ENCODE measurements around the gene ASIC3.

The ASIC3 gene

GRCh38 chr7:151057989-151058780, 9.9 kb downstream of the ASIC3 start:
- peak; percentile 95 for DNase-seq

- DNase-seq: no peak
Observed at GRCh38 chr7:151058781-151059366, 10.5 kb downstream of the ASIC3 start.

- DNase-seq: peak; percentile 70
Observed at GRCh38 chr7:151059367-151060112, 11.2 kb downstream of the ASIC3 start, which contains the start of gene SLC4A2. SLC4A2 (plus strand) TSS chr7:151059589; CDS start chr7:151061988, 2,399 bp downstream.

- no peak for DNase-seq
Observed at GRCh38 chr7:151060113-151060415, 11.7 kb downstream of the ASIC3 start.

GRCh38 chr7:151060416-151061212, 12.3 kb downstream of the ASIC3 start:
- DNase-seq: no peak

GRCh38 chr7:151061213-151062110, 13.1 kb downstream of the ASIC3 start:
- no peak for DNase-seq

- DNase-seq: no peak
Observed at GRCh38 chr7:151062111-151062398, 13.7 kb downstream of the ASIC3 start.

- no peak for DNase-seq
Observed at GRCh38 chr7:151062399-151063211, 14.3 kb downstream of the ASIC3 start.

- DNase-seq: no peak
Observed at GRCh38 chr7:151063212-151063561, 14.9 kb downstream of the ASIC3 start.

GRCh38 chr7:151064454-151064853, 16.1 kb downstream of the ASIC3 start:
- DNase-seq: no peak

GRCh38 chr7:151064993-151065392, 16.7 kb downstream of the ASIC3 start:
- DNase-seq: no peak

GRCh38 chr7:151065516-151065915, 17.2 kb downstream of the ASIC3 start:
- DNase-seq: no peak

GRCh38 chr7:151066273-151066974, 18.1 kb downstream of the ASIC3 start:
- no peak for DNase-seq

GRCh38 chr7:151068069-151068773, 19.9 kb downstream of the ASIC3 start:
- DNase-seq: no peak

GRCh38 chr7:151069841-151070573, 21.7 kb downstream of the ASIC3 start:
- no peak for DNase-seq

- DNase-seq: no peak
Observed at GRCh38 chr7:151070574-151070960, 22.2 kb downstream of the ASIC3 start.

- DNase-seq: no peak
Observed at GRCh38 chr7:151071032-151071866, 22.9 kb downstream of the ASIC3 start.

GRCh38 chr7:151073990-151074389, 25.7 kb downstream of the ASIC3 start:
- no peak for DNase-seq
